H1 (cell line): ENCODE measurements around the gene MACROD2. TPM values are rescaled to one million over a fixed set of nuclear protein-coding genes. Genes with fewer than 3 reads are reported as not detected.

Experiments used
- CBX5 ChIP-seq: fragments of 300-800, 300-1000 bp; sonication (generic); IDR thresholded peaks from 2 replicates; pipeline ENCODE4 v1.7.1; 2016; ENCODE audit warnings: antibody characterized with exemption, low read length, low read depth
- CTCF ChIP-seq, 3 experiments: IDR thresholded peaks; 1 replicate in 2 of 3; 2 replicates in 1 of 3; pipeline versions ENCODE4 v1.5.1 to v1.6.1; 2011; ENCODE audit warnings: low read length in 3 of 3, mild to moderate bottlenecking in 3 of 3, inconsistent platforms in 2 of 3, low read depth in 1 of 3, moderate library complexity in 1 of 3; ENCODE audit not compliant: insufficient read depth in 1 of 3; ENCODE audit errors: control extremely low read depth in 1 of 3
- SP1 ChIP-seq: IDR thresholded peaks from 2 replicates; pipeline ENCODE4 v1.6.1; 2011; ENCODE audit warnings: low read depth, low read length
- polyA plus RNA-seq, 7 experiments: library from polyadenylated mRNA; depleted of rRNA in 3 of 7; stranded (reverse) in 5 of 7; unstranded in 2 of 7; fragments of >200 nt in 5 of 7; fragments of 200-250 nt in 2 of 7; gene quantifications; 1 replicate in 5 of 7; 2 replicates in 1 of 7; 4 replicates in 1 of 7; pipeline versions ENCODE4 v1.2.1 to v1.2.3, GENCODE V29; 2011 to 2013; ENCODE audit warnings: missing spikeins in 2 of 7, mixed read lengths in 2 of 7
- total RNA-seq: library from RNA; stranded (reverse); fragmentation: NEBNext Ultra II Directional; extraction: Animal tissue kit (Norgen Biotek cat#: 25700); gene quantifications from 2 replicates; pipeline ENCODE4 v1.2.1, GENCODE V29; 2021

The MACROD2 gene
- total and polyA plus RNA-seq, 2 of the 8 experiments (the other 6 are each of a cell fraction or from before 2014, with no cell fraction given): 0.70 to 3.9 TPM

- TF ChIP-seq CTCF (IDR thresholded peaks at IDR 0.05; ENCODE audit: control extremely low read depth in 1 of 3, insufficient read depth in 1 of 3, low read depth in 1 of 3, low read length in 3 of 3) (no peak), SP1 (no peak), CBX5 (no peak)
- TF ChIP-seq, all 59 proteins: peak for 0
These were observed 304.5 kb downstream of the MACROD2 start (continued) for GRCh38 chr20:14299831-14300230.
